Right lobe of liver (tissue), 4 donors: Measurements from ENCODE around the gene KLHL30.

Experiments
- CTCF ChIP-seq, 4 donors: fragments of 200-600 bp in 3 of 4; fragments of 450-650 bp in 1 of 4; IDR thresholded peaks; one replicate each; pipeline versions ENCODE4 v1.5.1 to v1.8.0; 2016 to 2022; ENCODE audit warnings: antibody characterized with exemption in 4 of 4, mild to moderate bottlenecking in 2 of 4
- POLR2A ChIP-seq: fragments of 450-650 bp; IDR thresholded peaks from one replicate; pipeline ENCODE4 v1.6.1; 2017; ENCODE audit warnings: antibody characterized with exemption, mild to moderate bottlenecking
- donor health status: DM: no; HTN: no; CAD: no.
- donor health status: DM: no; HTN: no; CAD: no.
- donor health status: DM: no; HTN: yes; CAD: no.

DNA sequence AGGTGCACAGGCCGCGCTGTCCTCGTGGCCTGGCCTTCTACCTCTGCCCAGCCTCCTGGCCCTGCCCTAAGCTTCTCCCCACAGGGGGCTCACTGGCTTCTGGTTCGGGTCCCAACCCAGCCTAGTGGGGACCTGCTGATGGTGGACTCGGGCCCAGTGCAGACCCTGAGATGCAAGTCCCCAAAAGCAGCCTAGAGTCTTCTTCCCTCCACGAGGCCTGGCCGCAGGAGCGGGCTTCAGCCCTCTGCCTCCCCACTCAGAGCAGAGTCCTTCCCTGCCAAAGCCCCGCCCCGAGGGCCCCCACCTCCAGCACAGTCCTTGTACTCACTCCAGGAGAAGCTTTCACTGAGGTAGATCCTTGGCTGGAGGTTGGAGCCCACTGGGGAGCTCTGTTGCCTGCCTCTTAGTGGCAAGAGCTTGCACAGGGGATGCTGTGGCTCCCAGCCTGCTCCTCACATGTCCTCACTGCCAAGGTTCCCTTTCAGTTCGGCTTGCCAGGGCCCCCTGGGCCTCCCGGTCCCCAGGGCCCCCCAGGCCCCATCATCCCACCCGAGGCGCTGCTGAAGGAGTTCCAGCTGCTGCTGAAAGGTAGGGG lies 23.9 kb downstream of the KLHL30 start:
- TF ChIP-seq CTCF (IDR thresholded peaks at IDR 0.05): no peak
- TF ChIP-seq POLR2A: no peak
